CD14-positive monocyte (primary cell): Measurements from ENCODE around the gene EXOC4. TPM values are rescaled to one million over a fixed set of nuclear protein-coding genes. Genes with fewer than 3 reads are reported as not detected.

Experiments used
- DNase-seq, 3 donors: peaks; one replicate each; pipeline ENCODE4 v3.0.0-alpha.2; 2011 to 2022
- H2AFZ ChIP-seq: 2 replicates; pipeline ENCODE4 v1.6.0; 2012; ENCODE audit warnings: mild to moderate bottlenecking, low read depth, low read length, inconsistent platforms; ENCODE audit not compliant: insufficient read depth, poor library complexity, severe bottlenecking
- H3K27ac ChIP-seq, 2 donors: 1 replicate in 1 of 2; 2 replicates in 1 of 2; pipeline ENCODE4 v1.5.1; 2012 to 2013; ENCODE audit warnings: low read length in 2 of 2, control low read depth in 1 of 2, inconsistent platforms in 1 of 2, low read depth in 1 of 2, mild to moderate bottlenecking in 1 of 2
- H3K27me3 ChIP-seq, 2 donors: one replicate each; pipeline versions ENCODE4 v1.6.0 to v1.6.1; 2011 to 2013; ENCODE audit warnings: low read length in 2 of 2; ENCODE audit not compliant: control insufficient read depth in 2 of 2, insufficient read depth in 2 of 2
- H3K36me3 ChIP-seq, 2 donors: replicated peaks in 1 of 2; 1 replicate in 1 of 2; 2 replicates in 1 of 2; pipeline versions ENCODE4 v1.5.1 to v1.6.1; 2012 to 2013; ENCODE audit warnings: low read length in 2 of 2, control low read depth in 1 of 2, inconsistent platforms in 1 of 2, mild to moderate bottlenecking in 1 of 2; ENCODE audit not compliant: insufficient read depth in 2 of 2, control insufficient read depth in 1 of 2
- H3K4me1 ChIP-seq, 2 donors: 1 replicate in 1 of 2; 2 replicates in 1 of 2; pipeline versions ENCODE4 v1.5.1 to v1.6.1; 2012 to 2013; ENCODE audit warnings: low read length in 2 of 2, control low read depth in 1 of 2, inconsistent platforms in 1 of 2, mild to moderate bottlenecking in 1 of 2, moderate library complexity in 1 of 2; ENCODE audit not compliant: insufficient read depth in 2 of 2, control insufficient read depth in 1 of 2
- H3K4me2 ChIP-seq: replicated peaks from 2 replicates; pipeline ENCODE3; 2012; ENCODE audit warnings: low read length, moderate library complexity, mild to moderate bottlenecking; ENCODE audit not compliant: poor library complexity, severe bottlenecking; ENCODE audit errors: extremely low read depth
- H3K4me3 ChIP-seq, 3 experiments: fragments of 200-600 bp in 1 of 3; sonication (generic) in 1 of 3; replicated peaks in 1 of 3; 1 replicate in 2 of 3; 2 replicates in 1 of 3; pipeline ENCODE4 v1.5.1; 2011 to 2013; ENCODE audit warnings: low read length in 3 of 3, mild to moderate bottlenecking in 3 of 3, control low read depth in 2 of 3, low read depth in 2 of 3, inconsistent platforms in 1 of 3, moderate library complexity in 1 of 3
- H3K79me2 ChIP-seq: 2 replicates; pipeline ENCODE4 v1.6.0; 2012; ENCODE audit warnings: mild to moderate bottlenecking, control low read depth, inconsistent platforms, low read length, moderate library complexity; ENCODE audit not compliant: insufficient read depth
- H3K9ac ChIP-seq: 2 replicates; pipeline ENCODE4 v1.6.0; 2017; ENCODE audit warnings: low read length, mild to moderate bottlenecking; ENCODE audit not compliant: insufficient read depth, poor library complexity, severe bottlenecking
- H3K9me3 ChIP-seq, 2 donors: replicated peaks in 1 of 2; 1 replicate in 1 of 2; 2 replicates in 1 of 2; pipeline versions ENCODE4 v1.5.1 to v1.6.1; 2012 to 2013; ENCODE audit warnings: low read length in 2 of 2, control low read depth in 1 of 2; ENCODE audit not compliant: control insufficient read depth in 1 of 2, insufficient read depth in 1 of 2
- H4K20me1 ChIP-seq: 2 replicates; pipeline ENCODE4 v1.6.0; 2012; ENCODE audit warnings: mild to moderate bottlenecking, low read length, control low read depth, moderate library complexity; ENCODE audit not compliant: insufficient read depth
- H3K27ac Mint-ChIP-seq, 7 donors: one replicate each; pipeline ENCODE4 v1.8.0; 2020; ENCODE audit warnings: mild to moderate bottlenecking in 7 of 7, mixed read lengths in 7 of 7, moderate library complexity in 6 of 7, inconsistent platforms in 2 of 7
- H3K27me3 Mint-ChIP-seq, 3 donors: one replicate each; pipeline ENCODE4 v1.8.0; 2021 to 2022; ENCODE audit warnings: low read depth in 3 of 3, mild to moderate bottlenecking in 3 of 3, mixed read lengths in 3 of 3, moderate library complexity in 3 of 3, inconsistent platforms in 1 of 3
- H3K36me3 Mint-ChIP-seq, 2 donors: one replicate each; pipeline ENCODE4 v1.8.0; 2020; ENCODE audit warnings: mixed read lengths in 2 of 2, inconsistent platforms in 1 of 2, mild to moderate bottlenecking in 1 of 2
- H3K4me1 Mint-ChIP-seq: one replicate; pipeline ENCODE4 v1.8.0; 2020; ENCODE audit warnings: mild to moderate bottlenecking, mixed read lengths
- H3K4me3 Mint-ChIP-seq, 2 donors: one replicate each; pipeline ENCODE4 v1.8.0; 2020; ENCODE audit warnings: mild to moderate bottlenecking in 2 of 2, mixed read lengths in 2 of 2, moderate library complexity in 1 of 2
- H3K9me3 Mint-ChIP-seq, 7 donors: one replicate each; pipeline ENCODE4 v1.8.0; 2020 to 2022; ENCODE audit warnings: mixed read lengths in 7 of 7, mild to moderate bottlenecking in 6 of 7, moderate library complexity in 6 of 7, inconsistent platforms in 2 of 7
- CTCF ChIP-seq: fragments of 200-600 bp; IDR thresholded peaks from one replicate; pipeline ENCODE4 v1.8.0; 2022; ENCODE audit warnings: antibody characterized with exemption, mild to moderate bottlenecking
- WGBS: methylation state at CpG from one replicate; pipeline ENCODE4 v1.1.5; 2013; ENCODE audit warnings: missing lambda C conversion rate; ENCODE audit not compliant: insufficient coverage; 5-methylcytosine and 5-hydroxymethylcytosine counted together
- intact Hi-C, 2 donors: fragments of 100-400 bp; cut with micrococcal nuclease; formaldehyde crosslinking; loops; one replicate each; pipeline versions ENCODE4 v1.15.0 to v1.15.1; 2023
- polyA plus RNA-seq, 3 donors: library from polyadenylated mRNA; depleted of rRNA in 1 of 3; unstranded in 2 of 3; stranded (reverse) in 1 of 3; fragments of 300-500 nt in 2 of 3; fragments of >200 nt in 1 of 3; fragmentation: Illumina TruSeq in 2 of 3; gene quantifications; 1 replicate in 2 of 3; 2 replicates in 1 of 3; pipeline ENCODE4 v1.2.3, GENCODE V29; 2012 to 2021

The EXOC4 gene
- polyA plus RNA-seq, 3 donors: 20.6 to 22.3 (median 22.3) TPM

- no CpG with 5 or more reads among the region's 7 CpGs for WGBS
- intact Hi-C loops: no loop called here
Measured at GRCh38 chr7:133702078-133702477, 449.2 kb downstream of the EXOC4 start.

GRCh38 chr7:133702960-133703359 is 450.1 kb downstream of the EXOC4 start:
- H3K4me1 ChIP-seq: no peaks in the 10 kb centered on the region
- 100% methylated on average over 1 of the region's 2 CpGs for WGBS
- H3K27me3 Mint-ChIP-seq: no peaks in the 10 kb centered on the region

More at GRCh38 chr7:133702078-133702477, 449.2 kb downstream of the EXOC4 start:
- Histone ChIP-seq H3K9me3 (no peaks in the 10 kb centered on the region), H3K27me3 (no peaks in the 10 kb centered on the region), H3K79me2 (no peaks in the 10 kb centered on the region), H3K27ac (no peak overlapping the region), H2AFZ (no peak overlapping the region), H3K9ac (no peak overlapping the region), H3K4me1 (no peaks in the 10 kb centered on the region), H3K4me2 (no peak overlapping the region), H3K36me3 (no peaks in the 10 kb centered on the region), H4K20me1 (no peaks in the 10 kb centered on the region), H3K4me3 (no peak overlapping the region)
- no peak overlapping the region for H3K4me3 Mint-ChIP-seq
- H3K9me3 Mint-ChIP-seq: no peaks in the 10 kb centered on the region
- H3K36me3 Mint-ChIP-seq: no peaks in the 10 kb centered on the region
- H3K27me3 Mint-ChIP-seq: no peaks in the 10 kb centered on the region
- no peak overlapping the region for H3K27ac Mint-ChIP-seq
- TF ChIP-seq CTCF: no peak
- H3K4me1 Mint-ChIP-seq: peaks cover 3% of the 10 kb centered on the region
- DNase-seq: no peak

More at GRCh38 chr7:133702960-133703359, 450.1 kb downstream of the EXOC4 start:
- no peaks in the 10 kb centered on the region for H3K79me2 ChIP-seq
- H2AFZ ChIP-seq: no peak overlapping the region
- Mint-ChIP-seq H3K9me3 (no peaks in the 10 kb centered on the region), H3K36me3 (no peaks in the 10 kb centered on the region), H3K4me1 (peaks cover 3% of the 10 kb centered on the region), H3K27ac (no peak overlapping the region), H3K4me3 (no peak overlapping the region)
- no peaks in the 10 kb centered on the region for H3K9me3 ChIP-seq
- H3K4me3 ChIP-seq: no peak overlapping the region
- DNase-seq: no peak
- no peaks in the 10 kb centered on the region for H4K20me1 ChIP-seq
- no peak overlapping the region for H3K9ac ChIP-seq
- intact Hi-C loops: no loop called here
- H3K4me2 ChIP-seq: no peak overlapping the region
- no peak for TF ChIP-seq CTCF
- no peaks in the 10 kb centered on the region for H3K27me3 ChIP-seq
- H3K36me3 ChIP-seq: no peaks in the 10 kb centered on the region
- no peak overlapping the region for H3K27ac ChIP-seq
